Keratinocyte (primary cell): ENCODE data around the gene PARK7. TPM values are rescaled to one million over a fixed set of nuclear protein-coding genes. Genes with fewer than 3 reads are reported as not detected.

Source experiments
- DNase-seq: peaks from one replicate; pipeline ENCODE4 v3.0.0-alpha.2; 2011; ENCODE audit warnings: low read depth, missing footprints, low spot score
- FAIRE-seq: peaks from 2 replicates; lab custom pipeline; 2011; peaks lifted over from hg19 to GRCh38; lab: Jason Lieb, UNC
- H2AFZ ChIP-seq: 2 replicates; pipeline ENCODE4 v1.6.0; 2012; ENCODE audit warnings: low read length, control low read depth, inconsistent platforms; ENCODE audit not compliant: control insufficient read depth
- H3K27ac ChIP-seq: 2 replicates; pipeline ENCODE4 v1.5.1; 2011; ENCODE audit warnings: low read length; ENCODE audit not compliant: control insufficient read depth, insufficient read depth
- H3K27me3 ChIP-seq: 3 replicates; pipeline ENCODE4 v1.6.0; 2011; ENCODE audit warnings: low read length; ENCODE audit not compliant: control insufficient read depth, insufficient read depth; ENCODE audit errors: extremely low read depth
- H3K36me3 ChIP-seq, 2 experiments: 2 replicates in 1 of 2; 3 replicates in 1 of 2; pipeline ENCODE4 v1.5.1; 2011; ENCODE audit warnings: low read length in 2 of 2, mild to moderate bottlenecking in 1 of 2; ENCODE audit not compliant: control insufficient read depth in 2 of 2, insufficient read depth in 2 of 2; ENCODE audit errors: extremely low read depth in 1 of 2
- H3K4me1 ChIP-seq: 3 replicates; pipeline ENCODE4 v1.5.1; 2011; ENCODE audit warnings: low read length; ENCODE audit not compliant: control insufficient read depth, insufficient read depth; ENCODE audit errors: extremely low read depth
- H3K4me2 ChIP-seq: 3 replicates; pipeline ENCODE4 v1.6.0; 2011; ENCODE audit warnings: low read depth, low read length; ENCODE audit not compliant: control insufficient read depth, insufficient read depth; ENCODE audit errors: extremely low read depth
- H3K4me3 ChIP-seq, 3 experiments: fragments of 200-600 bp in 1 of 3; sonication (generic) in 1 of 3; 2 replicates in 2 of 3; 3 replicates in 1 of 3; pipeline ENCODE4 v1.5.1; 2011 to 2016; ENCODE audit warnings: low read length in 3 of 3, mild to moderate bottlenecking in 3 of 3, control low read depth in 2 of 3, inconsistent platforms in 1 of 3, low read depth in 1 of 3, mixed read lengths in 1 of 3, mixed run types in 1 of 3, moderate library complexity in 1 of 3; ENCODE audit not compliant: control insufficient read depth in 2 of 3, insufficient read depth in 2 of 3; ENCODE audit errors: extremely low read depth in 1 of 3
- H3K79me2 ChIP-seq: 2 replicates; pipeline ENCODE4 v1.6.0; 2012; ENCODE audit warnings: low read length; ENCODE audit not compliant: control insufficient read depth, insufficient read depth
- H3K9ac ChIP-seq: 3 replicates; pipeline ENCODE4 v1.6.0; 2011; ENCODE audit warnings: low read length; ENCODE audit not compliant: control insufficient read depth, insufficient read depth; ENCODE audit errors: extremely low read depth
- H3K9me1 ChIP-seq: 3 replicates; pipeline ENCODE4 v1.6.0; 2011; ENCODE audit warnings: low read length; ENCODE audit not compliant: control insufficient read depth, insufficient read depth; ENCODE audit errors: extremely low read depth
- H3K9me3 ChIP-seq: 2 replicates; pipeline ENCODE4 v1.5.1; 2012; ENCODE audit warnings: low read depth, low read length; ENCODE audit not compliant: control insufficient read depth
- H4K20me1 ChIP-seq: 3 replicates; pipeline ENCODE4 v1.6.0; 2011; ENCODE audit warnings: low read length; ENCODE audit not compliant: control insufficient read depth, insufficient read depth; ENCODE audit errors: extremely low read depth
- EZH2 ChIP-seq: IDR thresholded peaks from one replicate; pipeline ENCODE4 v1.6.1; 2012; ENCODE audit warnings: inconsistent platforms, mild to moderate bottlenecking, low read length, moderate library complexity
- dilution Hi-C: fragments of 300-500 bp; cut with MboI; formaldehyde crosslinking; loops from one replicate; pipeline ENCODE4 v1.7.0; 2020; ENCODE audit warnings: low sequenced_read_pairs; ENCODE audit not compliant: extremely low pct_ligation_motif_present
- polyA plus RNA-seq, 5 experiments: library from polyadenylated mRNA; depleted of rRNA in 3 of 5; stranded (reverse) in 3 of 5; stranded (forward) in 1 of 5; unstranded in 1 of 5; fragments of >200 nt; gene quantifications; 1 replicate in 1 of 5; 2 replicates in 3 of 5; 3 replicates in 1 of 5; pipeline versions ENCODE4 v1.2.1 to v1.2.3, GENCODE V29; 2011 to 2012; ENCODE audit warnings: missing spikeins in 2 of 5, low read depth in 1 of 5, low replicate concordance in 1 of 5
- TF ChIP-seq, protein P1 (sequence below), 3 experiments: IDR thresholded peaks in 1 of 3; conservative IDR thresholded peaks in 1 of 3; optimal IDR thresholded peaks in 1 of 3; 2 replicates in 2 of 3; 3 replicates in 1 of 3; pipeline versions ENCODE3 to v1.5.1; 2011; ENCODE audit warnings: low read length in 3 of 3, mild to moderate bottlenecking in 3 of 3, moderate library complexity in 2 of 3, control low read depth in 1 of 3, inconsistent platforms in 1 of 3; ENCODE audit not compliant: insufficient read depth in 2 of 3; ENCODE audit errors: extremely low read depth in 1 of 3

The PARK7 gene
- polyA plus RNA-seq, 1 donor (not counting 4 experiments of a cell fraction or from before 2014, with no cell fraction given): 502 TPM

- no peaks in the 10 kb centered on the region for H4K20me1 ChIP-seq
- FAIRE-seq (no peak), DNase-seq (no peak)
- H2AFZ ChIP-seq: no peak overlapping the region
- H3K36me3 ChIP-seq: peaks cover 14 to 15% of the 10 kb centered on the region in 2 experiments
- no peaks in the 10 kb centered on the region for H3K9me3 ChIP-seq
- H3K4me1 ChIP-seq: peaks cover 12% of the 10 kb centered on the region
- H3K27me3 ChIP-seq: no peaks in the 10 kb centered on the region
- no peak overlapping the region for H3K27ac ChIP-seq
- TF ChIP-seq EZH2: no peak
- TF ChIP-seq, protein P1, sequence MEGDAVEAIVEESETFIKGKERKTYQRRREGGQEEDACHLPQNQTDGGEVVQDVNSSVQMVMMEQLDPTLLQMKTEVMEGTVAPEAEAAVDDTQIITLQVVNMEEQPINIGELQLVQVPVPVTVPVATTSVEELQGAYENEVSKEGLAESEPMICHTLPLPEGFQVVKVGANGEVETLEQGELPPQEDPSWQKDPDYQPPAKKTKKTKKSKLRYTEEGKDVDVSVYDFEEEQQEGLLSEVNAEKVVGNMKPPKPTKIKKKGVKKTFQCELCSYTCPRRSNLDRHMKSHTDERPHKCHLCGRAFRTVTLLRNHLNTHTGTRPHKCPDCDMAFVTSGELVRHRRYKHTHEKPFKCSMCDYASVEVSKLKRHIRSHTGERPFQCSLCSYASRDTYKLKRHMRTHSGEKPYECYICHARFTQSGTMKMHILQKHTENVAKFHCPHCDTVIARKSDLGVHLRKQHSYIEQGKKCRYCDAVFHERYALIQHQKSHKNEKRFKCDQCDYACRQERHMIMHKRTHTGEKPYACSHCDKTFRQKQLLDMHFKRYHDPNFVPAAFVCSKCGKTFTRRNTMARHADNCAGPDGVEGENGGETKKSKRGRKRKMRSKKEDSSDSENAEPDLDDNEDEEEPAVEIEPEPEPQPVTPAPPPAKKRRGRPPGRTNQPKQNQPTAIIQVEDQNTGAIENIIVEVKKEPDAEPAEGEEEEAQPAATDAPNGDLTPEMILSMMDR (optimal IDR thresholded peaks at IDR 0.05 in 1 of 3, IDR thresholded peaks at IDR 0.05 in 1 of 3, conservative IDR thresholded peaks at IDR 0.05 in 1 of 3; ENCODE audit: extremely low read depth in 1 of 3, insufficient read depth in 2 of 3, low read length in 3 of 3): no peak
- no peak overlapping the region for H3K4me2 ChIP-seq
- H3K4me3 ChIP-seq: no peak overlapping the region
- H3K9ac ChIP-seq: no peak overlapping the region
- dilution Hi-C loops: no loop called here
- H3K79me2 ChIP-seq: no peaks in the 10 kb centered on the region
- no peaks in the 10 kb centered on the region for H3K9me1 ChIP-seq
Observed at GRCh38 chr1:7989762-7990428, 28.4 kb downstream of the PARK7 start.

- H3K27me3 ChIP-seq: no peaks in the 10 kb centered on the region
- no peak overlapping the region for H2AFZ ChIP-seq
- dilution Hi-C loops: no loop called here
- H3K27ac ChIP-seq: no peak overlapping the region
- H3K9ac ChIP-seq: no peak overlapping the region
- H3K4me2 ChIP-seq: no peak overlapping the region
- H3K9me1 ChIP-seq: no peaks in the 10 kb centered on the region
- FAIRE-seq (no peak), DNase-seq (no peak)
- H3K79me2 ChIP-seq: no peaks in the 10 kb centered on the region
- H4K20me1 ChIP-seq: no peaks in the 10 kb centered on the region
- no peaks in the 10 kb centered on the region for H3K9me3 ChIP-seq
- H3K4me3 ChIP-seq: no peak overlapping the region
- peaks cover 0 to 3% of the 10 kb centered on the region in 2 experiments for H3K36me3 ChIP-seq
- TF ChIP-seq EZH2: no peak
- TF ChIP-seq, protein P1 (optimal IDR thresholded peaks at IDR 0.05 in 1 of 3, IDR thresholded peaks at IDR 0.05 in 1 of 3, conservative IDR thresholded peaks at IDR 0.05 in 1 of 3; ENCODE audit: extremely low read depth in 1 of 3, insufficient read depth in 2 of 3, low read length in 3 of 3): no peak
- H3K4me1 ChIP-seq: peaks cover 12% of the 10 kb centered on the region
Observed at GRCh38 chr1:7991504-7992440, 30.3 kb downstream of the PARK7 start.
